Astrocyte (in vitro differentiated cells and primary cell): ENCODE data around the gene AK5. TPM values are rescaled to one million over a fixed set of nuclear protein-coding genes. Genes with fewer than 3 reads are reported as not detected.

Source experiments
- DNase-seq: peaks from one replicate; pipeline ENCODE4 v3.0.0-alpha.2; 2010; ENCODE audit warnings: low read depth
- FAIRE-seq: peaks from 2 replicates; lab custom pipeline; 2011; peaks lifted over from hg19 to GRCh38; lab: Jason Lieb, UNC
- H2AFZ ChIP-seq: 2 replicates; pipeline ENCODE4 v1.6.0; 2012; ENCODE audit warnings: low read depth, low read length, inconsistent platforms
- H3K27ac ChIP-seq: 2 replicates; pipeline ENCODE4 v1.5.1; 2011; ENCODE audit warnings: low read depth, low read length, inconsistent platforms
- H3K27me3 ChIP-seq: 2 replicates; pipeline ENCODE4 v1.6.0; 2011; ENCODE audit warnings: low read length, inconsistent platforms; ENCODE audit not compliant: insufficient read depth
- H3K36me3 ChIP-seq: 2 replicates; pipeline ENCODE4 v1.5.1; 2011; ENCODE audit warnings: low read length, inconsistent platforms; ENCODE audit not compliant: insufficient read depth
- H3K4me1 ChIP-seq: 2 replicates; pipeline ENCODE4 v1.5.1; 2011; ENCODE audit warnings: low read length, inconsistent platforms; ENCODE audit not compliant: insufficient read depth
- H3K4me2 ChIP-seq: 2 replicates; pipeline ENCODE4 v1.6.0; 2012; ENCODE audit warnings: low read length, inconsistent platforms
- H3K4me3 ChIP-seq: 2 replicates; pipeline ENCODE4 v1.5.1; 2011; ENCODE audit warnings: low read depth, mild to moderate bottlenecking, low read length, inconsistent platforms; ENCODE audit not compliant: insufficient read depth
- H3K79me2 ChIP-seq: 2 replicates; pipeline ENCODE4 v1.6.0; 2012; ENCODE audit warnings: mild to moderate bottlenecking, low read length, inconsistent platforms; ENCODE audit not compliant: insufficient read depth
- H3K9ac ChIP-seq: 2 replicates; pipeline ENCODE4 v1.6.0; 2012; ENCODE audit warnings: mild to moderate bottlenecking, low read length, inconsistent platforms
- H3K9me3 ChIP-seq: 2 replicates; pipeline ENCODE4 v1.5.1; 2012; ENCODE audit warnings: low read depth, mild to moderate bottlenecking, low read length, inconsistent platforms; ENCODE audit not compliant: insufficient read depth
- H4K20me1 ChIP-seq: 2 replicates; pipeline ENCODE4 v1.6.0; 2012; ENCODE audit warnings: low read length, inconsistent platforms; ENCODE audit not compliant: insufficient read depth
- H3K27ac Mint-ChIP-seq: one replicate; pipeline ENCODE4 v1.8.0; 2021; ENCODE audit warnings: mild to moderate bottlenecking, mixed read lengths; ENCODE audit not compliant: unreplicated experiment
- H3K27me3 Mint-ChIP-seq: one replicate; pipeline ENCODE4 v1.8.0; 2021; ENCODE audit warnings: low read depth, mixed read lengths; ENCODE audit not compliant: unreplicated experiment
- H3K36me3 Mint-ChIP-seq: one replicate; pipeline ENCODE4 v1.8.0; 2021; ENCODE audit warnings: low read depth, mixed read lengths; ENCODE audit not compliant: unreplicated experiment
- H3K4me1 Mint-ChIP-seq: one replicate; pipeline ENCODE4 v1.8.0; 2021; ENCODE audit warnings: low read depth, mixed read lengths; ENCODE audit not compliant: unreplicated experiment
- H3K4me3 Mint-ChIP-seq: one replicate; pipeline ENCODE4 v1.8.0; 2021; ENCODE audit warnings: mild to moderate bottlenecking, moderate library complexity, mixed read lengths; ENCODE audit not compliant: unreplicated experiment
- H3K9me3 Mint-ChIP-seq: one replicate; pipeline ENCODE4 v1.8.0; 2021; ENCODE audit warnings: mild to moderate bottlenecking, mixed read lengths; ENCODE audit not compliant: unreplicated experiment
- CTCF ChIP-seq: IDR thresholded peaks from 2 replicates; pipeline ENCODE4 v1.5.1; 2011; ENCODE audit warnings: low read depth, mild to moderate bottlenecking, inconsistent platforms, low read length, moderate library complexity; ENCODE audit not compliant: insufficient read depth
- EZH2 ChIP-seq: IDR thresholded peaks from 2 replicates; pipeline ENCODE4 v1.6.1; 2012; ENCODE audit warnings: mild to moderate bottlenecking, low read length, inconsistent platforms; ENCODE audit not compliant: insufficient read depth
- total RNA-seq: library from RNA; stranded (reverse); gene quantifications from 2 replicates; pipeline ENCODE4 v1.2.1, GENCODE V29; 2021

The AK5 gene
- total RNA-seq, 1 donor from 2014 or later, result 4.4 TPM

GRCh38 chr1:77424236-77424635, 142.4 kb downstream of the AK5 start:
- H3K36me3 Mint-ChIP-seq, result peaks cover 6% of the 10 kb centered on the region
- TF ChIP-seq CTCF (no peak), EZH2 (no peak)
- Histone ChIP-seq H3K27me3 (no peaks in the 10 kb centered on the region), H3K4me3 (no peak overlapping the region), H3K9ac (no peak overlapping the region), H3K79me2 (no peaks in the 10 kb centered on the region), H3K4me1 (no peaks in the 10 kb centered on the region), H3K36me3 (no peaks in the 10 kb centered on the region), H4K20me1 (no peaks in the 10 kb centered on the region), H3K27ac (no peak overlapping the region), H3K4me2 (no peak overlapping the region), H3K9me3 (peaks cover 7% of the 10 kb centered on the region), H2AFZ (no peak overlapping the region)
- H3K27ac Mint-ChIP-seq, result no peak overlapping the region
- H3K9me3 Mint-ChIP-seq, result no peaks in the 10 kb centered on the region
- H3K4me1 Mint-ChIP-seq, result peaks cover 5% of the 10 kb centered on the region
- peaks cover 4% of the 10 kb centered on the region for H3K27me3 Mint-ChIP-seq
- no peak for FAIRE-seq
- DNase-seq, result peak; percentile 46
- H3K4me3 Mint-ChIP-seq, result no peak overlapping the region

- Mint-ChIP-seq H3K4me1 (no peaks in the 10 kb centered on the region), H3K9me3 (no peaks in the 10 kb centered on the region), H3K4me3 (no peak overlapping the region), H3K27ac (no peak overlapping the region), H3K27me3 (no peaks in the 10 kb centered on the region), H3K36me3 (no peaks in the 10 kb centered on the region)
- Histone ChIP-seq H3K79me2 (no peaks in the 10 kb centered on the region), H3K4me1 (no peaks in the 10 kb centered on the region), H3K4me3 (no peak overlapping the region), H3K27ac (no peak overlapping the region), H3K9ac (no peak overlapping the region), H2AFZ (no peak overlapping the region), H3K27me3 (no peaks in the 10 kb centered on the region), H3K36me3 (no peaks in the 10 kb centered on the region), H4K20me1 (no peaks in the 10 kb centered on the region), H3K9me3 (peaks cover 7% of the 10 kb centered on the region), H3K4me2 (no peak overlapping the region)
- DNase-seq (no peak), FAIRE-seq (no peak)
- no peak for TF ChIP-seq CTCF
- TF ChIP-seq EZH2, result no peak
These were observed 146.2 kb downstream of the AK5 start for GRCh38 chr1:77428068-77428467.

- H3K4me2 ChIP-seq, result no peak overlapping the region
- H3K79me2 ChIP-seq, result no peaks in the 10 kb centered on the region
- H3K27ac Mint-ChIP-seq, result no peak overlapping the region
- H3K27me3 ChIP-seq, result no peaks in the 10 kb centered on the region
- H3K36me3 Mint-ChIP-seq, result no peaks in the 10 kb centered on the region
- no peaks in the 10 kb centered on the region for H4K20me1 ChIP-seq
- no peak overlapping the region for H3K4me3 ChIP-seq
- no peaks in the 10 kb centered on the region for H3K36me3 ChIP-seq
- no peaks in the 10 kb centered on the region for H3K9me3 Mint-ChIP-seq
- no peak overlapping the region for H3K4me3 Mint-ChIP-seq
- no peaks in the 10 kb centered on the region for H3K4me1 ChIP-seq
- no peaks in the 10 kb centered on the region for H3K27me3 Mint-ChIP-seq
- FAIRE-seq (no peak), DNase-seq (no peak)
- TF ChIP-seq EZH2, result no peak
- H2AFZ ChIP-seq, result no peak overlapping the region
- peaks cover 7% of the 10 kb centered on the region for H3K9me3 ChIP-seq
- no peak overlapping the region for H3K27ac ChIP-seq
- no peaks in the 10 kb centered on the region for H3K4me1 Mint-ChIP-seq
- no peak overlapping the region for H3K9ac ChIP-seq
These were observed 149.3 kb downstream of the AK5 start for GRCh38 chr1:77430966-77431690.
